ENCODE data around the gene OXNAD1.

DNA sequence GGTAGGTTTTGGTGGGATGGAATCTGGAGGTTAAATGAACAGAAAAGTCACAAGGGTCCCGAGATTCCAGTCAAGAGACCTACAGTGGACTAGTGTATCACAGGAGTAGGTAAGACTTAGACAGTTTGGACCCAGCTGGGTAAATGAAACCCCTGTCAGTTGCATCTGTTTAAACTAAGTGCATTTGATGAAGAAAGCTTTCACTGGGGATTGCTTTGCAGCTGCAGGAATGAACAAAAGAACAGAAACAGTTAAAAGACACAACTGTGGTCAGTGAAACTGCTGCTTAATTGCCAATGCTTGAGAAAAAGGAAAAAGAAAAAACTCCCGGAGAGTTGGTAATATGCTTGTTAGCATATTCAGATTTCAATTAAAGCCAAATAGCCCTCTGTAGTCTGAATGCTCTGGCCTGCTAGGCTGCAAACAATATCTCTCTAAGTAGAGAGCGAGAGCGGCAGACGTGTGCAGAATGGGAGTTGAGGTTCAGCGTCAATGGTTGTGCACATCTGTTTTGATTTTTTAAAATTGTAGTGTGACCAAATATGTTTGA is 37.1 kb downstream of the OXNAD1 start:
- TF ChIP-seq, protein P1, sequence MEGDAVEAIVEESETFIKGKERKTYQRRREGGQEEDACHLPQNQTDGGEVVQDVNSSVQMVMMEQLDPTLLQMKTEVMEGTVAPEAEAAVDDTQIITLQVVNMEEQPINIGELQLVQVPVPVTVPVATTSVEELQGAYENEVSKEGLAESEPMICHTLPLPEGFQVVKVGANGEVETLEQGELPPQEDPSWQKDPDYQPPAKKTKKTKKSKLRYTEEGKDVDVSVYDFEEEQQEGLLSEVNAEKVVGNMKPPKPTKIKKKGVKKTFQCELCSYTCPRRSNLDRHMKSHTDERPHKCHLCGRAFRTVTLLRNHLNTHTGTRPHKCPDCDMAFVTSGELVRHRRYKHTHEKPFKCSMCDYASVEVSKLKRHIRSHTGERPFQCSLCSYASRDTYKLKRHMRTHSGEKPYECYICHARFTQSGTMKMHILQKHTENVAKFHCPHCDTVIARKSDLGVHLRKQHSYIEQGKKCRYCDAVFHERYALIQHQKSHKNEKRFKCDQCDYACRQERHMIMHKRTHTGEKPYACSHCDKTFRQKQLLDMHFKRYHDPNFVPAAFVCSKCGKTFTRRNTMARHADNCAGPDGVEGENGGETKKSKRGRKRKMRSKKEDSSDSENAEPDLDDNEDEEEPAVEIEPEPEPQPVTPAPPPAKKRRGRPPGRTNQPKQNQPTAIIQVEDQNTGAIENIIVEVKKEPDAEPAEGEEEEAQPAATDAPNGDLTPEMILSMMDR (IDR thresholded peaks at IDR 0.05): no peak
- TF ChIP-seq, protein P2, sequence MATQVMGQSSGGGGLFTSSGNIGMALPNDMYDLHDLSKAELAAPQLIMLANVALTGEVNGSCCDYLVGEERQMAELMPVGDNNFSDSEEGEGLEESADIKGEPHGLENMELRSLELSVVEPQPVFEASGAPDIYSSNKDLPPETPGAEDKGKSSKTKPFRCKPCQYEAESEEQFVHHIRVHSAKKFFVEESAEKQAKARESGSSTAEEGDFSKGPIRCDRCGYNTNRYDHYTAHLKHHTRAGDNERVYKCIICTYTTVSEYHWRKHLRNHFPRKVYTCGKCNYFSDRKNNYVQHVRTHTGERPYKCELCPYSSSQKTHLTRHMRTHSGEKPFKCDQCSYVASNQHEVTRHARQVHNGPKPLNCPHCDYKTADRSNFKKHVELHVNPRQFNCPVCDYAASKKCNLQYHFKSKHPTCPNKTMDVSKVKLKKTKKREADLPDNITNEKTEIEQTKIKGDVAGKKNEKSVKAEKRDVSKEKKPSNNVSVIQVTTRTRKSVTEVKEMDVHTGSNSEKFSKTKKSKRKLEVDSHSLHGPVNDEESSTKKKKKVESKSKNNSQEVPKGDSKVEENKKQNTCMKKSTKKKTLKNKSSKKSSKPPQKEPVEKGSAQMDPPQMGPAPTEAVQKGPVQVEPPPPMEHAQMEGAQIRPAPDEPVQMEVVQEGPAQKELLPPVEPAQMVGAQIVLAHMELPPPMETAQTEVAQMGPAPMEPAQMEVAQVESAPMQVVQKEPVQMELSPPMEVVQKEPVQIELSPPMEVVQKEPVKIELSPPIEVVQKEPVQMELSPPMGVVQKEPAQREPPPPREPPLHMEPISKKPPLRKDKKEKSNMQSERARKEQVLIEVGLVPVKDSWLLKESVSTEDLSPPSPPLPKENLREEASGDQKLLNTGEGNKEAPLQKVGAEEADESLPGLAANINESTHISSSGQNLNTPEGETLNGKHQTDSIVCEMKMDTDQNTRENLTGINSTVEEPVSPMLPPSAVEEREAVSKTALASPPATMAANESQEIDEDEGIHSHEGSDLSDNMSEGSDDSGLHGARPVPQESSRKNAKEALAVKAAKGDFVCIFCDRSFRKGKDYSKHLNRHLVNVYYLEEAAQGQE (IDR thresholded peaks at IDR 0.05; ENCODE audit: insufficient read depth in 1 of 2, low read depth in 2 of 2, low read length in 1 of 2): no peak
- TF ChIP-seq SIN3A (IDR thresholded peaks at IDR 0.05; ENCODE audit: borderline replicate concordance, insufficient read depth, low read depth, low read length) (no peak), POLR2AphosphoS5 (IDR thresholded peaks at IDR 0.05; ENCODE audit: low read depth, low read length) (no peak), TCF7L2 (IDR thresholded peaks at IDR 0.05; ENCODE audit: low read depth, low read length) (no peak)
